Measurements from ENCODE around the gene SST. TPM values are rescaled to one million over a fixed set of nuclear protein-coding genes. Genes with fewer than 3 reads are reported as not detected.
"Not testable (repeated sequence)": the region's sequence is repeated elsewhere in the genome, so short reads cannot be mapped to it uniquely, and the experiment has no call there.

Gene SST
- total and polyA plus RNA-seq, 10 of the 15 experiments (the other 5 are each of a cell fraction or from before 2014, with no cell fraction given): 0.35 to 0.38 TPM; not detected in 8

DNA sequence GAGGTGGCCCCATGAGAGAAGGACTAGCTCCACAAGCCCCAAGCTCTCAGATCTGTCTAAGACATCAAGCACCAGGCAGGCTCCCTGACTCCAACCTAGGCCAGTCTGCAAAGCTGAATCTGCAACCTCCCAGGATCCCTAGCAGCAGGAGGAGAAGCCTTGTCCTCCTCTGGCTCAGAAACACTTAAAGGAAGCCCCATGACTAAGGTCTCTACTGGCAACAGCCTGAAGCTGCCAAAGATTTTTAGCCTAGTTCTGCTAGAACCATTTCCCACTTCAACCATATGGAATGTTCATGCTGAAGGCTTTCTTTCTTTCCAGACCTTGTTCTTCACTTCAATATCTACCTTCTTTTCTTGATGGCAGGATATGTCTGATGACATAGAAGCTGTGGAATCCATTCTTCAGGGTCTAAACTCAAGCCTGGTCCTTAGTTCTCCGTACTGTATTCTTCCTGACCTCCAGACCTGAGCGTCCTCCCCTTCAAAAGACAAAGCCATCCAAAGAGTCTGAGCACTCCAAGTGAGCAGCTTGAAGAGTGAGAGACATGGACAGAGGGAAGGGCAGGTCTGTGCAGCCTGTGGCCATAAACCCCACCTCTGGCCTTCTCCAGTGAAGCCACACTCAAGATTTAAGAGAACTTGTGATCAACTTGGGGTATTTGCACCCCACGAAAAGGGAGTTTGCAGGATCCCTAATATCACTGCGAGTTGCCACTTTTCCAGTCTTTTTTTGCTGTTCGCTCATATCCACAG, 23.1 kb downstream of the SST start:
- FAIRE-seq: no peak
- RAD21 ChIA-PET (ENCODE audit: unreplicated experiment): interaction anchor here (0.6 kb wide), 1 partner anchor 33 kb away, joined by 3 read pairs; no protein-coding TSS in a partner anchor
- no peak for ATAC-seq
- Histone ChIP-seq H3K36me3 (ENCODE audit: control insufficient read depth in 2 of 2, insufficient read depth in 2 of 2, low read length in 1 of 2) (no peaks in the 10 kb centered on the region), H3K4me2 (ENCODE audit: control insufficient read depth, insufficient read depth) (no peak overlapping the region), H3K27me3 (replicated peaks in 1 of 2; ENCODE audit: control insufficient read depth in 2 of 2, insufficient read depth in 2 of 2, low read length in 1 of 2) (peaks cover 2 to 6% of the 10 kb centered on the region in 2 experiments; a peak in 3 of 4 replicates), H3K79me2 (ENCODE audit: control insufficient read depth, insufficient read depth, low read length) (no peaks in the 10 kb centered on the region), H3K4me1 (ENCODE audit: control insufficient read depth, insufficient read depth, low read length) (peaks cover 4% of the 10 kb centered on the region; the same call in 1 of the 2 replicates), H4K20me1 (ENCODE audit: control insufficient read depth, insufficient read depth) (no peaks in the 10 kb centered on the region), H3K9ac (ENCODE audit: control insufficient read depth, insufficient read depth, low read length) (no peak overlapping the region), H3K9me3 (replicated peaks; ENCODE audit: control insufficient read depth, insufficient read depth, low read length) (no peaks in the 10 kb centered on the region), H2AFZ (ENCODE audit: control insufficient read depth, low read depth, low read length) (no peak overlapping the region), H3K27ac (ENCODE audit: control insufficient read depth, insufficient read depth) (no peak overlapping the region), H3K4me3 (no peak overlapping the region)
- TF ChIP-seq BRCA1 (IDR thresholded peaks at IDR 0.05; ENCODE audit: low read depth, low read length): no peak
- TF ChIP-seq, protein P1, sequence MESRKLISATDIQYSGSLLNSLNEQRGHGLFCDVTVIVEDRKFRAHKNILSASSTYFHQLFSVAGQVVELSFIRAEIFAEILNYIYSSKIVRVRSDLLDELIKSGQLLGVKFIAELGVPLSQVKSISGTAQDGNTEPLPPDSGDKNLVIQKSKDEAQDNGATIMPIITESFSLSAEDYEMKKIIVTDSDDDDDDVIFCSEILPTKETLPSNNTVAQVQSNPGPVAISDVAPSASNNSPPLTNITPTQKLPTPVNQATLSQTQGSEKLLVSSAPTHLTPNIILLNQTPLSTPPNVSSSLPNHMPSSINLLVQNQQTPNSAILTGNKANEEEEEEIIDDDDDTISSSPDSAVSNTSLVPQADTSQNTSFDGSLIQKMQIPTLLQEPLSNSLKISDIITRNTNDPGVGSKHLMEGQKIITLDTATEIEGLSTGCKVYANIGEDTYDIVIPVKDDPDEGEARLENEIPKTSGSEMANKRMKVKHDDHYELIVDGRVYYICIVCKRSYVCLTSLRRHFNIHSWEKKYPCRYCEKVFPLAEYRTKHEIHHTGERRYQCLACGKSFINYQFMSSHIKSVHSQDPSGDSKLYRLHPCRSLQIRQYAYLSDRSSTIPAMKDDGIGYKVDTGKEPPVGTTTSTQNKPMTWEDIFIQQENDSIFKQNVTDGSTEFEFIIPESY (IDR thresholded peaks at IDR 0.05): no peak
- TF ChIP-seq POLR2A (IDR thresholded peaks at IDR 0.05; ENCODE audit: low read depth, low read length): no peak
- no peak for TF ChIP-seq BMI1 (IDR thresholded peaks at IDR 0.05; ENCODE audit: borderline replicate concordance)
- TF ChIP-seq CHD4 (IDR thresholded peaks at IDR 0.05): no peak
- TF ChIP-seq HDAC6 (IDR thresholded peaks at IDR 0.05; ENCODE audit: unreplicated experiment): no peak
- no peak for TF ChIP-seq ZNF274 (IDR thresholded peaks at IDR 0.05; ENCODE audit: insufficient read depth, insufficient read length)
- TF ChIP-seq, protein P2, sequence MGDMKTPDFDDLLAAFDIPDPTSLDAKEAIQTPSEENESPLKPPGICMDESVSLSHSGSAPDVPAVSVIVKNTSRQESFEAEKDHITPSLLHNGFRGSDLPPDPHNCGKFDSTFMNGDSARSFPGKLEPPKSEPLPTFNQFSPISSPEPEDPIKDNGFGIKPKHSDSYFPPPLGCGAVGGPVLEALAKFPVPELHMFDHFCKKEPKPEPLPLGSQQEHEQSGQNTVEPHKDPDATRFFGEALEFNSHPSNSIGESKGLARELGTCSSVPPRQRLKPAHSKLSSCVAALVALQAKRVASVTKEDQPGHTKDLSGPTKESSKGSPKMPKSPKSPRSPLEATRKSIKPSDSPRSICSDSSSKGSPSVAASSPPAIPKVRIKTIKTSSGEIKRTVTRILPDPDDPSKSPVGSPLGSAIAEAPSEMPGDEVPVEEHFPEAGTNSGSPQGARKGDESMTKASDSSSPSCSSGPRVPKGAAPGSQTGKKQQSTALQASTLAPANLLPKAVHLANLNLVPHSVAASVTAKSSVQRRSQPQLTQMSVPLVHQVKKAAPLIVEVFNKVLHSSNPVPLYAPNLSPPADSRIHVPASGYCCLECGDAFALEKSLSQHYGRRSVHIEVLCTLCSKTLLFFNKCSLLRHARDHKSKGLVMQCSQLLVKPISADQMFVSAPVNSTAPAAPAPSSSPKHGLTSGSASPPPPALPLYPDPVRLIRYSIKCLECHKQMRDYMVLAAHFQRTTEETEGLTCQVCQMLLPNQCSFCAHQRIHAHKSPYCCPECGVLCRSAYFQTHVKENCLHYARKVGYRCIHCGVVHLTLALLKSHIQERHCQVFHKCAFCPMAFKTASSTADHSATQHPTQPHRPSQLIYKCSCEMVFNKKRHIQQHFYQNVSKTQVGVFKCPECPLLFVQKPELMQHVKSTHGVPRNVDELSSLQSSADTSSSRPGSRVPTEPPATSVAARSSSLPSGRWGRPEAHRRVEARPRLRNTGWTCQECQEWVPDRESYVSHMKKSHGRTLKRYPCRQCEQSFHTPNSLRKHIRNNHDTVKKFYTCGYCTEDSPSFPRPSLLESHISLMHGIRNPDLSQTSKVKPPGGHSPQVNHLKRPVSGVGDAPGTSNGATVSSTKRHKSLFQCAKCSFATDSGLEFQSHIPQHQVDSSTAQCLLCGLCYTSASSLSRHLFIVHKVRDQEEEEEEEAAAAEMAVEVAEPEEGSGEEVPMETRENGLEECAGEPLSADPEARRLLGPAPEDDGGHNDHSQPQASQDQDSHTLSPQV (IDR thresholded peaks at IDR 0.05): no peak
- TF ChIP-seq BACH1 (IDR thresholded peaks at IDR 0.05; ENCODE audit: borderline replicate concordance): no peak
- no TSS peak for BruUV-seq (replicated peaks)
- in situ Hi-C loops (cut with MboI): no loop called here
- intact Hi-C loops (cut with micrococcal nuclease; ENCODE audit: unreplicated experiment): no loop called here
- 34% methylated on average over 5 of the region's 5 CpGs for WGBS (ENCODE audit: insufficient coverage, insufficient replicate concordance, low lambda C conversion rate, missing lambda C conversion rate)
- CTCF ChIA-PET: no interaction called here
- SMC1A ChIA-PET (ENCODE audit: uncharacterized antibody, unreplicated experiment): no interaction called here
- POLR2A ChIA-PET: no interaction called here
- DNase-seq (ENCODE audit: low read depth, low spot score): no peak

DNA sequence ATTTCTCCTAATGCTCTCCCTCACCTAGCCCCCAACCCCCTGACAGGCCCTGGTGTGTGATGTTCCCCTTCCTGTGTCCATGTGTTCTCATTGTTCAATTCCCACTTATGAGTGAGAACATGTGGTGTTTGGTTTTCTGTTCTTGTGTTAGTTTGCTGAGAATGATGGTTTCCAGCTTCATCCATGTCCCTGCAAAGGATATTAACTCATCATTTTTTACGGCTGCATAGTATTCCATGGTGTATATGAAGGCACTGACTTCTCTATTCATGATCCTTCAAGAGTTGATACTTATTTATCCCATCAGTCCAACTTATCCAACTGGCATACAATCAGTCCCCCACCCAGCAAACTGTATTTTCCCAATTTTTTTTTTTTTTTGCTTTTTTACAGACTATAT, 24.8 kb downstream of the SST start:
- H2AFZ ChIP-seq (ENCODE audit: control insufficient read depth, low read depth, low read length); H3K4me1 ChIP-seq (ENCODE audit: control insufficient read depth, insufficient read depth, low read length); intact Hi-C loops (cut with micrococcal nuclease; ENCODE audit: unreplicated experiment); FAIRE-seq; in situ Hi-C loops (cut with MboI); H3K27me3 ChIP-seq (replicated peaks in 1 of 2; ENCODE audit: control insufficient read depth in 2 of 2, insufficient read depth in 2 of 2, low read length in 1 of 2); H3K79me2 ChIP-seq (ENCODE audit: control insufficient read depth, insufficient read depth, low read length); DNase-seq (ENCODE audit: low read depth, low spot score); CTCF ChIA-PET; H3K4me3 ChIP-seq; H3K9me3 ChIP-seq (replicated peaks; ENCODE audit: control insufficient read depth, insufficient read depth, low read length); BruUV-seq (replicated peaks); H3K36me3 ChIP-seq (ENCODE audit: control insufficient read depth in 2 of 2, insufficient read depth in 2 of 2, low read length in 1 of 2); H3K27ac ChIP-seq (ENCODE audit: control insufficient read depth, insufficient read depth); H4K20me1 ChIP-seq (ENCODE audit: control insufficient read depth, insufficient read depth); POLR2A ChIA-PET; H3K9ac ChIP-seq (ENCODE audit: control insufficient read depth, insufficient read depth, low read length); H3K4me2 ChIP-seq (ENCODE audit: control insufficient read depth, insufficient read depth); ATAC-seq; RAD21 ChIA-PET (ENCODE audit: unreplicated experiment): not testable (repeated sequence)
- WGBS (ENCODE audit: insufficient coverage, insufficient replicate concordance, low lambda C conversion rate, missing lambda C conversion rate): 69% methylated on average over 1 of the region's 1 CpG
- SMC1A ChIA-PET (ENCODE audit: uncharacterized antibody, unreplicated experiment): interaction anchor here (1.1 kb wide), 1 partner anchor 26 kb away, joined by 4 read pairs; no protein-coding TSS in a partner anchor

Data from GM12878 (cell line).